HG02938 (cell line): ENCODE measurements around the gene NUP155.
"Not testable (repeated sequence)": the region's sequence is repeated elsewhere in the genome, so short reads cannot be mapped to it uniquely, and the experiment has no call there.

Source experiments
- ATAC-seq: cut with Tn5 transposase; IDR thresholded peaks from one replicate; pipeline ENCODE4 v1.9.1; 2021; ENCODE audit warnings: mild to moderate bottlenecking, moderate library complexity; ENCODE audit not compliant: unreplicated experiment

The NUP155 gene

DNA sequence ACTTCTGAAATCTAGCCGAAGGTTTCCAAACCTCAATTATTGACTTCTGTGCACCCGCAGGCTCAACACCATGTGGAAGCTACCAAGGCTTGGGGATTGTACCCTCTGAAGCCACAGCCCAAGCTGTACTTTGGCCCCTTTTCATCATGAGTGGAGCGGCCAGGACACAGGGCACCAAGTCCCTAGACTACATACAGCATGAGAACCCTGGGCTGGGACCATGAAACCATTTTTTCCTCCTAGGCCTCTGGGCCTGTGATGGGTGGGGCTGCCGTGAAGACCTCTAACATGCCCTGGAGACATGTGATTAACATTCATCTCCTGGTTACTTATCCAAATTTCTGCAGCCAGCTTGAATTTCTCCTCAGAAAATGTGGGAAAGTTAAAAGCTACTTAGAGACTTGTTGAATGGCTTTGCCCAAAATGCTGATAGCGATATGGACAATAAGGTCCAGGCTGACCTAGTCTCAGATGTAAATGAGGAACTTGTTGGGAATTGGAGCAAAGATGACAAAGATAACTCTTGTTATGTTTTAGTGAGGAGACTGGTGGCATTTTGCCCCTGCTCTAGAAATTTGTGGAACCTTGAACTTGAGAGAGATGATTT lies 87.6 kb downstream of the NUP155 start:
- ATAC-seq, result no peak

DNA sequence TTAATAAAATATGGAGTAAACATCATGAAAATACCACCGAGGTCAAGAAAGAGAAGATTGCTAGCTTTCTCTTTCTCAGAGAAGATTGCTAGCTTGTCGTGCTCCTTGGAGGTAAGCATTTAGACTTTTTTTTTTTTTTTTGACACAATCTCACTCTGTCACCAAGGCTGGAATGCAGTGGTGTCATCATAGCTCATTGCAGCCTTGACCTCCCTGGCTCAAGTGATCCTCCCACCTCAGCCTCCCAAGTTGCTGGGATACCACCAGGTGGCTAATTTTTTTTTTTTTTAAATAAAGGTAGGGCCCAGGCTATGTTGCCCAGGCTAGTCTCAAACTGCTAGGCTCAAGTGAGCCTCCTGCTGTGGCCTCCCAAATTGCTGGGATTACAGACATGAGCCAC lies 95.4 kb downstream of the NUP155 start:
- ATAC-seq, result no peak

DNA sequence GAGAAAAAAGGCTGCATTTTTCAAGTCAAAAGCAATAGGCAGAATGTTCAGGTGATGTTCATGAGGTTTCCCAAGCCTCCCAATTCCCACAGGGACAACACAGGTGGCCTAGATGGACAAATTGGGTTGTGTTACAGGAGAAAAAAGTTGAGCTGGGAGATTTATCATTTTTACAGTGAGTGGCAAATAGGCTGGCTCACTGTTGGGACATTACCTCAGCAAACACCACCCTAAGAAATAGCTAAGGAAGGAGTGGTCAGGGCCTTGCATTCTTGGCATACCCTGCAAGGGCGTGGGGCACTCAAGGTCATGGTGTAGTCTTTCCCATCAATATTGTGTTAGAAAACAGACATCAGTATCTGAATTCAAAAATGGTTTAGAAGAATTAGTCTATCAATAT lies 98.4 kb downstream of the NUP155 start:
- ATAC-seq, result no peak

DNA sequence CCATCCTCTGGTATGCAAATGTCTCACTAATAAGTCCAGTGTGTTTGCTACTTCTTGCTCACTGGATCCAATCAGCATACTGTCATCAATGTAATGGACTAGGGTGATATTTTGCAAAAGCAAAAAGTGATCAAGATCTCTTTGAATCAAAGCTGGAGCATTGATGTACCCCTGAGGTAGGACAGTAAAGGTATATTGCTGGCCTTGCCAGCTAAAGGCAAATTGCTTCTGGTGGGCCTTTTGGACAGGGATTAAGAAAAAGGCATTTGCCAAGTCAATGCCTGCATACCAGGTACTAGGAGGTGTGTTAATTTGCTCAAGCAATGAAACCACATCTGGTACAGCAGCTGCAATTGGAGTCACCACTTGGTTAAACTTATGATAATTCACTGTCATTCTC lies 102.8 kb downstream of the NUP155 start:
- not testable (repeated sequence) for ATAC-seq

DNA sequence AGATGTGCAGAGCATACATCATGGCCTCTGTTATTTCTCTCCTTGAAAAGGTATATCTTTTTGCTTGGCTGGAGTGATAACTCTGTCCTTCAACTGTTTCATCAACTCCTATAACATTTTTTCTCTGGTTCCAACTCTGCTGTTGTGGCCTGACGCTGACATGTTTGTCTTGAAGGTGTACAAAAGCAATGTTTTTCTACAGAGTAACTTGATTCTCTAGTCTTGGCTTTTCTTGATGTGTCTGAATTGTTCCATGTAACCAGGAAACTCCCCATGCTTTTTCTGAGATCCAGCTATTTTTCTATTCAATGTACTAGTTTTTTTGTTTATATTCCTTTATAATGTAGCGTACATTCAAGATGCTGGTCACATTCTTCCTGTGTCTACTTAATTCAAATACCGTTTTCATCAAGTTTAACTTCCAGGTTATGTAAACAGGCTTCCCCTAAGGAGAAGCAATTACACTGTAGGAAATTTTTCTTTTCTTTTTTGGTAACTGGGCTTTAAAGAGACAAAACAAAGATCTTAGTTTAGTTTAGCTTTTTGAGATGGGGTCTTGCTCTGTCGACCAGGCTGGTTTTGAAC lies 115.0 kb downstream of the NUP155 start:
- no peak for ATAC-seq

DNA sequence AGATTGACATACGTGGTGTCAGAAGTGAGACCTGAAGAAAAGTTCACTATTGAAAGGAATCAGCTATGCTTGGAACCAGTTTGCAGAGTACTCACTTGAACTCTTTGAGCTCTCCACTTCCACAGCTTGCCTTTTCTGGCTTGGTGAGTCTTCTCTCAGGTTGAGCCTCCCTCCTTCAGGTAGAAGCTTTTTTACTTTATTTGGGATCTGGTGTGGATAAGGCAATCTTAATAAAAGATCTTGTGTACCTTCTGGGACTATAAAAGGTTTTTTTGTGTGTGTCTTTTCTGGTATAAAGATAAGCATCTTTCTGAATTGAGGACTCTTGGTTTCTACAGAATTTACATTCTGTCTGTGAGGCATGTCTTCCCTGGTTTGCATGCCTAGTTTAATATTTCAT lies 116.3 kb downstream of the NUP155 start:
- no peak for ATAC-seq

DNA sequence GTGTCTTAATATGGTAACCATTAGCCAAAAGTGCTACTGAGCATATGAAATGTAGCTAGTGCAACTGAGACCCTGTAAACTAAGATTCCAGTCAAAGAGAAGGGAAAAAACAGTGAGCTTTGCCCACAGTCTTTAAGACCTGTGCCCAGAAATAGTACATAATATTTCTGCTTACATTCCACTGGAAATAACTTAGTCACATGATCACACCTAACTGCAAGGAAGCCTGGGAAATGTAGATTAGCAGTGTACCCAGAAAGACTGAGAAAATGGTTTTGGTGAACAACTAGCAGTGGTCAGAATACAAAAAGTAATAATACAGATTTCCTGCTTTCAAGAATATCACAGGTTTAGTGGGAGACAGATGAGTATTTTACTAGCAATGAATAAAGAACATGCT lies 119.2 kb downstream of the NUP155 start:
- ATAC-seq, result no peak

DNA sequence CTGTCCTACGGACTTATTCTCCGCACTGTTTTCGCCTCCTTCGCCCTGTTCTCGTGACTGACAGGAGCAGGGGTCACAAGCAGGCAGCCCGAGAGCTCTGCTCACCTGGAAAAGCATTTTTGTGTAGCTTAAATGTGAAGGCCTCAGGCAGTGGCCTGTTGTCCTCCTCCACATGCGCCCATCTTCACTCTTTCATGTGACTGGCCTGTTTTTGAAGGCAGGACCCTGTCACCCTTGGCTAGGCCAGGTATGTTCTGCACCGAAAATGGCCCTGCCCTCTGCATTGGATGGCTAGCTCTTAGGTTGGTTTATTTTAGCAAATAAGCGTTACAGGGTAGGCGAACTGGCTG lies 121.1 kb downstream of the NUP155 start:
- no peak for ATAC-seq

DNA sequence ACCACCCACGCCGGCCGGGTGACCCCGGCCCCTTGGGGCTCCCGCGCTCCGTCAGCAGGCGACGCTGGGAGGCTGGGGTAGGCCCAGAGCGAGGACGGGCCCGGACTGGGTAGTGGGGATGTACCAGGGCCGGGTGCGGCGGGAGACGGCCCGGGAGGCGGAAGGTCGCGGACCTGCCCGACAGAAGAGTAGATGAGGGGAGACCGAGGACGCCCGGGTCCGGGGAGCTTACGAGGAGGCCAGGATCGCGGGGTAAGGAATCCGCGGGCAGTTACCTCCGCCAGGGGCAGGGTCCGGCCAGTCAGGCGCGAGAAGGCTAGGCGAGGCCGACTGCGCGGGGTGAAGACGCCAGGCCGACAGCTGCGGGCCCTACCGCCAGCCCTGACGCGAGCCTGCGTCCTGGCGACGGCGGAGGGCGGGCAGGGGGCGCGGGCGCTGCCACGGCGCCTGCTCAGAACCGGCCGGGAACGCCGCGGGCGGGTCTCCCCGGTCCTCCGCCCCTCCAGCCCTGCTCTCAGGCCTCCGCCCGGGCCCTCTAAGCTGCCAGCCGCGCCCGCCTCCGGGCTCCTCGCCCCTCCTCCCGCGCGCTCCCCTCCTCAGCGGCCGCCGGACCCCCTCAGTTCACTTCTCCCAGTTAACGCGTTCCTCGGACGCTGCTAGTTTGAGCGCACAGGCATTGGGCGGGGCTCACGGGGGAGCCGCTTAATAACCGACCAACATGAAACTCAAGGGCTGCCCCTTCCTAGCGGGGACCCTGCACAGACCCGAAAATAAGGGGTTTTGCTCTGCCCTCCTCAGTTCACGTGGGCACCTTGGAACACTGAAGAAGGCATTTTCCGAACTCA lies 121.7 kb downstream of the NUP155 start, which contains the start of gene CPLANE1:
Gene CPLANE1 (minus strand): TSS at position 407 of the 845 bp plus-strand sequence. CDS start 1,678 bp downstream, outside the sequence.
- ATAC-seq, result peak; percentile 81

DNA sequence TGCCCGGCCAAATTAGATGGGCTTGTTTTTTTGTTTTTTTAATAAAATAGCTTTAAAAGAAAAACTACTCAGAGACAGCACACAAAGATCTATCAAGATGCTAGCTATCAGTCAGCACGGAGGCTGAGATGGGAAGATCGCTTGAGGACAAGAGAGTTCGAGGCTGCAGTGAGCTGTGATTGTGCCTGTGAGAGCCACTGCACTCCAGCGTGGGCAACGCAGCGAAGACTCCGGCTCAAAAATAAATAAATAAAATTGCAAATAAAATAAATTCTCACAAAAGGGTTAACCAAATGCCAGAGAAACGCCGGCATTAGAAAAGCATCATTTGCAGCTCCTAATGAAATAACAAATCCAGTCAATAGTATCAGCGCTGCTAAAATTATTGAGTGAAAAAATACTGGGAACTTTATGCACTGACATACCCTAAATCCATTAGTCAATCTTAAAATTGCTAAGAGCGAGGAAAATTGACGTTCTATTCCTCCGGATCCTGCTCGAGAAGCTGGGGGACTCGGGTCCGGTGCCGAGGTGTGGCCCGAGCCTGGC lies 122.4 kb downstream of the NUP155 start:
- no peak for ATAC-seq

DNA sequence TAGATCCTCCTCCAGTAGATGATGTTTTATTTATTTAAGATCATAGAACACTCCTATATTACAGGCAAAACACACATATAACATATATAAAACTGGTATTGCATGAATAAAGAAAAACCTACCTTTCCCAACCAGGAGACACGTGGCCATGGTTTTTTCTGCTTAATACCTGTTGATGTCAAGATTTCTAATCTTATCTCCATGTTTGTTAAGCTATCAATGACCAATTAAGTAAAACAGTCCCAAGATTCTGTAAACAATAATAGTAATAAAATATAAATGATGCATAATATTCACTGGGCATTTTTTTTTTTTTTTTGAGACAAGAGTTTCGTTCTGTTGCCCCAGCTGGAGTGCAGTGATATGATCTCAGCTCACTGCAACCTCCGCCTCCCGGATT lies 123.4 kb downstream of the NUP155 start:
- no peak for ATAC-seq

DNA sequence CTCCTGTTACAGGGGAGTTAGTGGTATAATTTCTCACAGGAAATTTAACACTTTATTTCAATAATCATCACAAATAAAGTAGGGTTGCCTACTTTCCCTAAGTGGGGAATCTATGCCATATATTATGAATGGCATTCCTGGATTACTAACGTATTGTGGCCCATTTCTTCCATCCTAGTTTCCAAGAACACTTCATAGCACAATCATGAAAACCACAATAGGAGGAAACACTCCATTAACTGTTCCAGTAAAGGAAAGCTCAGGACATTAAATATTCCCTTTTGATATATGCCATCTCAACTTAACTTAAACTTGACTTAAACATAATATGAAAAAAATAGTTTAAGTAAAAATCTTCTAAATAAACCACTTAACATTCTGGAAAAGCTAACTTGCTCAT lies 123.9 kb downstream of the NUP155 start:
- no peak for ATAC-seq
